ENCODE results near the gene GPN2. TPM values are rescaled to one million over a fixed set of nuclear protein-coding genes. Genes with fewer than 3 reads are reported as not detected.

The GPN2 gene
- total and polyA plus RNA-seq, 9 of the 15 experiments (the other 6 are each of a cell fraction or from before 2014, with no cell fraction given) = 9.9 to 58.8 (median 20.4) TPM

DNA sequence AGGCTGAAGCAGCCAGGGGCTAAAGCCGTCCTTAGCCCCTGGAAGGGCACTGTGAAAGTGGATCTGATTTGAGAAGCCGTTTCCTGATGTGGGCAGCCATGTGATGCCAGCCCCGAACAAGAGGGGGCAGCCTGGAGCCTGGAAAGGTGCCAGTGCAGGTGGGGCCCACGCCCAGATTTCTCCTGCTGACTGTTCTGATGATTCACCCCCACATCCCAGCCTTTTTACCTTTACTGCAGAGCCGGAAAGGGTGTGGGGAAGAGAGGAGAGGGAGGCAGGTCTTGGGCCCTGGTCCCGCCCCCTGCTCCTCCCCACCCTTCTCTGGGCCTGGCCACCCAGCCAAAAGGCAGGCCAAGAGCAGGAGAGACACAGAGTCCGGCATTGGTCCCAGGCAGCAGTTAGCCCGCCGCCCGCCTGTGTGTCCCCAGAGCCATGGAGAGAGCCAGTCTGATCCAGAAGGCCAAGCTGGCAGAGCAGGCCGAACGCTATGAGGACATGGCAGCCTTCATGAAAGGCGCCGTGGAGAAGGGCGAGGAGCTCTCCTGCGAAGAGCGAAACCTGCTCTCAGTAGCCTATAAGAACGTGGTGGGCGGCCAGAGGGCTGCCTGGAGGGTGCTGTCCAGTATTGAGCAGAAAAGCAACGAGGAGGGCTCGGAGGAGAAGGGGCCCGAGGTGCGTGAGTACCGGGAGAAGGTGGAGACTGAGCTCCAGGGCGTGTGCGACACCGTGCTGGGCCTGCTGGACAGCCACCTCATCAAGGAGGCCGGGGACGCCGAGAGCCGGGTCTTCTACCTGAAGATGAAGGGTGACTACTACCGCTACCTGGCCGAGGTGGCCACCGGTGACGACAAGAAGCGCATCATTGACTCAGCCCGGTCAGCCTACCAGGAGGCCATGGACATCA, 27.1 kb downstream of the GPN2 start, which contains the start of gene SFN (continued):
- TF ChIP-seq, protein P1, sequence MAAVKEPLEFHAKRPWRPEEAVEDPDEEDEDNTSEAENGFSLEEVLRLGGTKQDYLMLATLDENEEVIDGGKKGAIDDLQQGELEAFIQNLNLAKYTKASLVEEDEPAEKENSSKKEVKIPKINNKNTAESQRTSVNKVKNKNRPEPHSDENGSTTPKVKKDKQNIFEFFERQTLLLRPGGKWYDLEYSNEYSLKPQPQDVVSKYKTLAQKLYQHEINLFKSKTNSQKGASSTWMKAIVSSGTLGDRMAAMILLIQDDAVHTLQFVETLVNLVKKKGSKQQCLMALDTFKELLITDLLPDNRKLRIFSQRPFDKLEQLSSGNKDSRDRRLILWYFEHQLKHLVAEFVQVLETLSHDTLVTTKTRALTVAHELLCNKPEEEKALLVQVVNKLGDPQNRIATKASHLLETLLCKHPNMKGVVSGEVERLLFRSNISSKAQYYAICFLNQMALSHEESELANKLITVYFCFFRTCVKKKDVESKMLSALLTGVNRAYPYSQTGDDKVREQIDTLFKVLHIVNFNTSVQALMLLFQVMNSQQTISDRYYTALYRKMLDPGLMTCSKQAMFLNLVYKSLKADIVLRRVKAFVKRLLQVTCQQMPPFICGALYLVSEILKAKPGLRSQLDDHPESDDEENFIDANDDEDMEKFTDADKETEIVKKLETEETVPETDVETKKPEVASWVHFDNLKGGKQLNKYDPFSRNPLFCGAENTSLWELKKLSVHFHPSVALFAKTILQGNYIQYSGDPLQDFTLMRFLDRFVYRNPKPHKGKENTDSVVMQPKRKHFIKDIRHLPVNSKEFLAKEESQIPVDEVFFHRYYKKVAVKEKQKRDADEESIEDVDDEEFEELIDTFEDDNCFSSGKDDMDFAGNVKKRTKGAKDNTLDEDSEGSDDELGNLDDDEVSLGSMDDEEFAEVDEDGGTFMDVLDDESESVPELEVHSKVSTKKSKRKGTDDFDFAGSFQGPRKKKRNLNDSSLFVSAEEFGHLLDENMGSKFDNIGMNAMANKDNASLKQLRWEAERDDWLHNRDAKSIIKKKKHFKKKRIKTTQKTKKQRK (IDR thresholded peaks at IDR 0.05; ENCODE audit: borderline replicate concordance, low read depth, low read length) = no peak; the same call in 1 of the 2 replicates
- TF ChIP-seq BDP1 (IDR thresholded peaks at IDR 0.05; ENCODE audit: insufficient read depth, insufficient read length) (no peak), ZNF212 (CRISPR knock-in tag; IDR thresholded peaks at IDR 0.05) (no peak), YBX1 (IDR thresholded peaks at IDR 0.05) (no peak), DACH1 (IDR thresholded peaks at IDR 0.05; ENCODE audit: partially characterized antibody) (peak; percentile 9), ZC3H4 (CRISPR knock-in tag; IDR thresholded peaks at IDR 0.05; ENCODE audit: borderline replicate concordance) (peak; percentile 61; the same call in 1 of the 2 replicates), ASH1L (IDR thresholded peaks at IDR 0.05; ENCODE audit: borderline replicate concordance, low read depth, partially characterized antibody) (no peak), BHLHE40 (IDR thresholded peaks at IDR 0.05; ENCODE audit: low read length) (0 out of 2 replicates have a peak, but pooled peaks have one; percentile 7), NR2C1 (IDR thresholded peaks at IDR 0.05) (no peak), NR2C1 (tag; IDR thresholded peaks at IDR 0.05) (no peak), TGIF2 (CRISPR knock-in tag; IDR thresholded peaks at IDR 0.05) (no peak), HDAC2 (IDR thresholded peaks at IDR 0.05) (peak; percentile 54; the same call in 1 of the 2 replicates), ZNF324 (CRISPR knock-in tag; IDR thresholded peaks at IDR 0.05) (no peak), MCM7 (IDR thresholded peaks at IDR 0.05) (no peak), RBM14 (IDR thresholded peaks at IDR 0.05; ENCODE audit: borderline replicate concordance, insufficient read depth, low read depth, low read length) (no peak)
- TF ChIP-seq, protein P2, sequence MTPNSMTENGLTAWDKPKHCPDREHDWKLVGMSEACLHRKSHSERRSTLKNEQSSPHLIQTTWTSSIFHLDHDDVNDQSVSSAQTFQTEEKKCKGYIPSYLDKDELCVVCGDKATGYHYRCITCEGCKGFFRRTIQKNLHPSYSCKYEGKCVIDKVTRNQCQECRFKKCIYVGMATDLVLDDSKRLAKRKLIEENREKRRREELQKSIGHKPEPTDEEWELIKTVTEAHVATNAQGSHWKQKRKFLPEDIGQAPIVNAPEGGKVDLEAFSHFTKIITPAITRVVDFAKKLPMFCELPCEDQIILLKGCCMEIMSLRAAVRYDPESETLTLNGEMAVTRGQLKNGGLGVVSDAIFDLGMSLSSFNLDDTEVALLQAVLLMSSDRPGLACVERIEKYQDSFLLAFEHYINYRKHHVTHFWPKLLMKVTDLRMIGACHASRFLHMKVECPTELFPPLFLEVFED (CRISPR knock-in tag; conservative IDR thresholded peaks at IDR 0.05) = no peak
- TF ChIP-seq, protein P3, sequence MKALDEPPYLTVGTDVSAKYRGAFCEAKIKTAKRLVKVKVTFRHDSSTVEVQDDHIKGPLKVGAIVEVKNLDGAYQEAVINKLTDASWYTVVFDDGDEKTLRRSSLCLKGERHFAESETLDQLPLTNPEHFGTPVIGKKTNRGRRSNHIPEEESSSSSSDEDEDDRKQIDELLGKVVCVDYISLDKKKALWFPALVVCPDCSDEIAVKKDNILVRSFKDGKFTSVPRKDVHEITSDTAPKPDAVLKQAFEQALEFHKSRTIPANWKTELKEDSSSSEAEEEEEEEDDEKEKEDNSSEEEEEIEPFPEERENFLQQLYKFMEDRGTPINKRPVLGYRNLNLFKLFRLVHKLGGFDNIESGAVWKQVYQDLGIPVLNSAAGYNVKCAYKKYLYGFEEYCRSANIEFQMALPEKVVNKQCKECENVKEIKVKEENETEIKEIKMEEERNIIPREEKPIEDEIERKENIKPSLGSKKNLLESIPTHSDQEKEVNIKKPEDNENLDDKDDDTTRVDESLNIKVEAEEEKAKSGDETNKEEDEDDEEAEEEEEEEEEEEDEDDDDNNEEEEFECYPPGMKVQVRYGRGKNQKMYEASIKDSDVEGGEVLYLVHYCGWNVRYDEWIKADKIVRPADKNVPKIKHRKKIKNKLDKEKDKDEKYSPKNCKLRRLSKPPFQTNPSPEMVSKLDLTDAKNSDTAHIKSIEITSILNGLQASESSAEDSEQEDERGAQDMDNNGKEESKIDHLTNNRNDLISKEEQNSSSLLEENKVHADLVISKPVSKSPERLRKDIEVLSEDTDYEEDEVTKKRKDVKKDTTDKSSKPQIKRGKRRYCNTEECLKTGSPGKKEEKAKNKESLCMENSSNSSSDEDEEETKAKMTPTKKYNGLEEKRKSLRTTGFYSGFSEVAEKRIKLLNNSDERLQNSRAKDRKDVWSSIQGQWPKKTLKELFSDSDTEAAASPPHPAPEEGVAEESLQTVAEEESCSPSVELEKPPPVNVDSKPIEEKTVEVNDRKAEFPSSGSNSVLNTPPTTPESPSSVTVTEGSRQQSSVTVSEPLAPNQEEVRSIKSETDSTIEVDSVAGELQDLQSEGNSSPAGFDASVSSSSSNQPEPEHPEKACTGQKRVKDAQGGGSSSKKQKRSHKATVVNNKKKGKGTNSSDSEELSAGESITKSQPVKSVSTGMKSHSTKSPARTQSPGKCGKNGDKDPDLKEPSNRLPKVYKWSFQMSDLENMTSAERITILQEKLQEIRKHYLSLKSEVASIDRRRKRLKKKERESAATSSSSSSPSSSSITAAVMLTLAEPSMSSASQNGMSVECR (CRISPR knock-in tag; IDR thresholded peaks at IDR 0.05) = no peak
- TF ChIP-seq, protein P4, sequence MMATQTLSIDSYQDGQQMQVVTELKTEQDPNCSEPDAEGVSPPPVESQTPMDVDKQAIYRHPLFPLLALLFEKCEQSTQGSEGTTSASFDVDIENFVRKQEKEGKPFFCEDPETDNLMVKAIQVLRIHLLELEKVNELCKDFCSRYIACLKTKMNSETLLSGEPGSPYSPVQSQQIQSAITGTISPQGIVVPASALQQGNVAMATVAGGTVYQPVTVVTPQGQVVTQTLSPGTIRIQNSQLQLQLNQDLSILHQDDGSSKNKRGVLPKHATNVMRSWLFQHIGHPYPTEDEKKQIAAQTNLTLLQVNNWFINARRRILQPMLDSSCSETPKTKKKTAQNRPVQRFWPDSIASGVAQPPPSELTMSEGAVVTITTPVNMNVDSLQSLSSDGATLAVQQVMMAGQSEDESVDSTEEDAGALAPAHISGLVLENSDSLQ (IDR thresholded peaks at IDR 0.05) = no peak

Measured in K562 (cell line).